Measurements from ENCODE around the gene FGFRL1.

FGFRL1 gene, protein sequence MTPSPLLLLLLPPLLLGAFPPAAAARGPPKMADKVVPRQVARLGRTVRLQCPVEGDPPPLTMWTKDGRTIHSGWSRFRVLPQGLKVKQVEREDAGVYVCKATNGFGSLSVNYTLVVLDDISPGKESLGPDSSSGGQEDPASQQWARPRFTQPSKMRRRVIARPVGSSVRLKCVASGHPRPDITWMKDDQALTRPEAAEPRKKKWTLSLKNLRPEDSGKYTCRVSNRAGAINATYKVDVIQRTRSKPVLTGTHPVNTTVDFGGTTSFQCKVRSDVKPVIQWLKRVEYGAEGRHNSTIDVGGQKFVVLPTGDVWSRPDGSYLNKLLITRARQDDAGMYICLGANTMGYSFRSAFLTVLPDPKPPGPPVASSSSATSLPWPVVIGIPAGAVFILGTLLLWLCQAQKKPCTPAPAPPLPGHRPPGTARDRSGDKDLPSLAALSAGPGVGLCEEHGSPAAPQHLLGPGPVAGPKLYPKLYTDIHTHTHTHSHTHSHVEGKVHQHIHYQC

DNA sequence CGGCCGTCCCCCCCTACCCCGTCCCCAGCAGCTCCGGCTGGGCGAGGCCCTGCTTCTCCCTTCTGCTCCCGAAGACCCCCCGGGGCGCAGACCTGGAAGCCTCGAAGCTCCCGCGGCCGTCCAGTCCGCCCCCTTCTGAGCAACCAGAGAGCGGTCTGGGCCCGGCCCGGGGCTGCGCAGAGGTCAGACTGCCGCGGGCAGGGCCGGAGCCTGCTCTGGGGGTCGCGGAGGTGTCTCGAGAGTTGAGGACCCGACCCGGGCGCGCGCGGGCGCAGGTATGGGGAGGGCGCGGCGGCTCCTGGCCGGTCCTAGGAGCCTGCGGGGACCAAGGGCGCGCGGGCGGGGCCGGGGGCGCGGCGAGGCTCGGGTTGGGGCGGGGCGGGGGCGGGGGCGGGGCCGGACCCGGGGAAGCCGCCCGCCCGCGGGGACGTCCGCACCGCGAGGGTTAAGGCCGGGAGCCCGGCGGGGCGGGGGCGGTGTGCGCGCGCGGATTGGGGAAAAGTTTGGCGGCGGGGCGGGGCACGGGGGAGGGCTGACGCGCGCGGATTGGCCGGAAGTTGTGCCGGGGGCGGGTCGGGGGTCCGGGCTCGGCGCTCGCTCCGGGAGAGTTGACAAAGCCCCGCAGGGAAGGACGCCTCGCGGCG, at the start of gene FGFRL1:
TSS of gene FGFRL1 (plus strand) at position 605 of the 644 bp plus-strand sequence. CDS start 860 bp downstream, outside the sequence.
- DNase-seq (ENCODE audit: low read depth in 3 of 3), result peak; percentile 84 to 96 (median 92)

DNA sequence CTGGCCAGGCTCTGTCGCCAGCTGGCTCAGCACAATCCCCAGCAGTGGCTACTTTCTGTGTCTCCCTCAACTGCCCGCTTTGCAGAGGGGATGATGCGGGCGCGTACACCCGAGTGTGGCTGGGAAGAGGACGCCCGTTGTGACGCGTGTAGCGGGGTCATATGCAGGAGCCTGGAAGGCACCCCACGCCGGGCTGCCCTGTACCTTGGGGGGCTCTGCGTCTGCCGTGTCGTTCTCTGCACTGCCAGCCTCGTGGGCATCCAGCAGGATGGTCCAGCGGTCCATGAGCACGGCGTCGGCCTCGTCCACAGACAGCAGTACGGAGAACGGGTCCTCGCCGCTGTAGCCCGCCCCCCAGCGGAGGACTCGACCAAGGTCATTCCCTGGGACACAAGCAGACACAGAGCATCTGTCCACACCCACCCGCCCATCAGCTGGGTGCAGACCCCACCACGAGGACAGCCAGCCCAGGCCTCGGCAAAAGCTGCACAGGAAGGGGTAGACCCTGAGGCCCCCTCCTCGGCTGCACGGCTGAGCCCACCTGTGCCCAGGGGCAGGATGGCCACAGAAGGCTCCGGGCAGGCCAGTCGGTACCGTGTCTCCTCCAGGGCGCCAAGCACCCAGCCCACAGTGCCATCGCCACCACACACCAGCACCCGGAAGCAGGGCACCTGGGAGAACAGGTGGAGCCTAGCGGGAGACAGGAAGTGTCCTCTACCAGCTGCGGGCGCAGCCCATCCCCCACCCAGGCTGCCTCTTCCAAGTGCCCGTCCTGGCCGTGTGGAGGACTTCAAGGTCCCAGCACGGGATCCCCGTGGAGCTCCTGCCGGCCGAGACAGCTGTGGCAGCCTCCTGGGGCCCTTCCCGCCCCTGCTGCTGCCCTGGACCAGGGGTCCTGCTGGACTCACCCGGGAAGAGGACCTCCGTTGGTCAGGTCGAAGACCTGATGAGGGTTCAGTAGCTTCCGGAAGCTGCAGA, 48.9 kb upstream of the FGFRL1 start:
- no peak for DNase-seq (ENCODE audit: low read depth in 3 of 3)

GRCh38 chr4:963276-964225, 47.9 kb upstream of the FGFRL1 start:
- no peak for DNase-seq (ENCODE audit: low read depth in 3 of 3)

DNA sequence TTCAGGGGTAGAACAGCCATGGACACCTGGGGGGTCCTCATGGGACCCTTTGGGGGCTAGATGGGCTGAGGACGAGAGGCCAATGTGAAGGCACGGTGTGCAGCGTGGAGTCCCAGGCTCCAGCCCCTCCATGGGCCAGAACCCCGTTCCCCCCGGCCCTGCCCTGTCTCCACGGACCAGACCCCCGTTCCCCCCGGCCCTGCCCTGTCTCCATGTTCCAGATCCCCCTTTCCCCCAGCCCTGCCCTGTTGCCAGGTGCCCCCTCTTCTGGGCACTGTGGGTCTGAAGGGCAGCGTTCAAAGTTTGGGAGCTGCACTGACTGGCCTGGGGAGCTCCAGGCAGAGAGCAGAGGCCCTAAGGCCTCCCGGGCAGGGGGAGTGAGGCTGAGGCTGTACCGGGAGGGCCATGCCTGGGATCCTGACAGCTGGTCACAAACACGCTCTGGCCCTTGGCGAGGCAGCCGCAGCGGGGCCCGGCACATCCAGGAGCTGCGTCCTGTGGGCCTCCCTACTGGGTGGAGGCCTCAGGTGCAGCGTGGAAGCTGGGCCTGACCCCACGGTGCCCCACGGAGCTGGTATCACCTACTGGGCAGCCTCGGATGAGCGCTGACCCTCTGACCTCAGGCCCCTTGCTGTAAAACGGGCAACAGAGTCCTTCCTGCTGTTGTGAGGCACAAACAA, 46.9 kb upstream of the FGFRL1 start:
- DNase-seq (ENCODE audit: low read depth in 3 of 3), result no peak

DNA sequence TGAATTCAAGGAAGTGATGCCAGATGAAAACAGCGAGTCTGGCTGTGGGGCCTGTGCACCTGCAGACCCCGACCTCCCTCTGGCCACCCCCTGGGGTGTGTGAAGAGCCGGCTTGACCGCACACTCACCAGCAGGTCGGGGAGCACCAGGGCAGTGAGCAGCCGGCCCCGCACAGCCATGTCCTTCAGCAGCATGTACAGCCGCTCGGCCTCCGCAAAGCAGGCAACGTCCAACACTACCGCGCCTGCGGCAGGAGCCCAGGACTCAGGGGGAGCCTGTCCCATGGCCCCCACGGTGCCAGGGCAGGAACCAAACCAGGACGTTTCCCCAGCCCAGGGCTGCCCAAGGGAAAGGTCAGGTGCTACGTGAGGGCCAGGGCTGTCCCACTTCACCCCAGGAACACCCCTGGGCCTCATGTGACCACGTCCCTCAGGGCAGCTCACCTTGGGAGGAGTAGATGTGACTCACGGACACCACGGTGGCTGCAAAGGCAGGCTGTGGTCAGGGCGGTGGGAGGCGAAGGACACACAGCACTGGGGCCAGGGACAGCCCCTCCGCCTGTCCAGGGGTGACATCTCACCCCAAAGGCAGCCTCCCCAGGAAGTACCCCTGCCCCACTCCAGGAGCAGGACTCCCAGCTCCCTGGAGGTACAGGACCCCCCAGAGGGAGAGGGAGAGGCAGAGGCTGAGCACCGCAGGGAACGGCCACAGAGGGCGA, 46.2 kb upstream of the FGFRL1 start:
- DNase-seq (ENCODE audit: low read depth in 3 of 3), result no peak

DNA sequence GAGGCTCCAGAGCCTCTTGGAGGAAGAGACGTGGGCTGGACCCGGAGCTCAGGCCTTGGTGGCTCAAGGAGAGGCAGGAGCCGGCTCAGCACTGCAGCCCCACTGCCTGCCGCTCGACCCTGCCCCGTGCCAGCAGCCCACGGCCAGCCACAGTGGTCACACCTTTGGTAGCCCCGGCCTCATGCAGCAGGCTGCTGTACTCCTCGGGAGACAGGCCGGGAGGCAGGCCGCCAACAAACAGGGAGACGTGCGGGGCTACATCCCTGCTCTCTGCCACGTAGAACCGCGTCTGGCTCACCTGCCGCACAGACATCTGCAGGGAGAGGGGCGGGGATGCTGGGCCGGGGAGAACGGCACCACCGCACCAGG, 45.7 kb upstream of the FGFRL1 start:
- no peak for DNase-seq (ENCODE audit: low read depth in 3 of 3)

DNA sequence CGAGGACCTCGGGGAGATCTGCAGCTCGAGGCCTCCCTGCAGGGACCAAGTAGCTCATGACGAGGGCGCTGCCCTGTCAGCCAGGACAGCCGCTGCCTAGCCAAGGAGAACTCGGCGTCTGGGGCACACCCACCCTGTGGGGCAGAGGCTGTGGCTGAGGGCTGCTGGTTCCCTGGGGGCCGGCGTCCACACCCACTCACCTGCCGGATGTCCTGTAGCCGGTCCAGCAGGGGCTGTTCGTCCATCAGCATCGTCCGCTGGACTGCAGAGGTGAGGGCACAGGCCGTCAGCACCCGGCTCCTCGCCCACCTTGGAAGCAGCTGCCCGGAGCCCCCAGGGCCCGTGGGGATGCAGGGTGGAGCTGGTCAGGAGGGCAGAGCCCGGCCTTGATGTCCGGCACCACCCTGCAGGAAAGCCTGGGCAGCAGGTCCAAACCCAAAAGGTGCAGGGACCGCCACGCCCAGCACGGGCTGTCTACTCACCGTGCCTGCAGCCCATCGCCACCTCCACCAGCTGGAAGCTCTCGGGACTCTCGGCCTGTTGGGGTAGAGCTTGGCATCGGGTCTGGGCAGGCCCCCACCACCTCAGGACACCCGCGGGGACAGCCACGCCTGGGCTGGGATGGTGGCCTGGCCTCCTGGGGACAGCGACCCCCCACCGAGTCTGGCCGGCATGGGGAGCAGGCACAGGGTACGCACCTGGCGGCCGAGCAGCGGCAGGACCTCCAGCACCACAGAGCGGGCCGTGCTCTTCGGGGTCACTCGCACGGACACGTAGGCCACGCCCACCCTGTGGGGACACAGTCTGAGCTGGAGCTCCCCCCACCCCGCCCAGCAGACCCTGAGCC, 44.9 kb upstream of the FGFRL1 start:
- no peak for DNase-seq (ENCODE audit: low read depth in 3 of 3)

DNA sequence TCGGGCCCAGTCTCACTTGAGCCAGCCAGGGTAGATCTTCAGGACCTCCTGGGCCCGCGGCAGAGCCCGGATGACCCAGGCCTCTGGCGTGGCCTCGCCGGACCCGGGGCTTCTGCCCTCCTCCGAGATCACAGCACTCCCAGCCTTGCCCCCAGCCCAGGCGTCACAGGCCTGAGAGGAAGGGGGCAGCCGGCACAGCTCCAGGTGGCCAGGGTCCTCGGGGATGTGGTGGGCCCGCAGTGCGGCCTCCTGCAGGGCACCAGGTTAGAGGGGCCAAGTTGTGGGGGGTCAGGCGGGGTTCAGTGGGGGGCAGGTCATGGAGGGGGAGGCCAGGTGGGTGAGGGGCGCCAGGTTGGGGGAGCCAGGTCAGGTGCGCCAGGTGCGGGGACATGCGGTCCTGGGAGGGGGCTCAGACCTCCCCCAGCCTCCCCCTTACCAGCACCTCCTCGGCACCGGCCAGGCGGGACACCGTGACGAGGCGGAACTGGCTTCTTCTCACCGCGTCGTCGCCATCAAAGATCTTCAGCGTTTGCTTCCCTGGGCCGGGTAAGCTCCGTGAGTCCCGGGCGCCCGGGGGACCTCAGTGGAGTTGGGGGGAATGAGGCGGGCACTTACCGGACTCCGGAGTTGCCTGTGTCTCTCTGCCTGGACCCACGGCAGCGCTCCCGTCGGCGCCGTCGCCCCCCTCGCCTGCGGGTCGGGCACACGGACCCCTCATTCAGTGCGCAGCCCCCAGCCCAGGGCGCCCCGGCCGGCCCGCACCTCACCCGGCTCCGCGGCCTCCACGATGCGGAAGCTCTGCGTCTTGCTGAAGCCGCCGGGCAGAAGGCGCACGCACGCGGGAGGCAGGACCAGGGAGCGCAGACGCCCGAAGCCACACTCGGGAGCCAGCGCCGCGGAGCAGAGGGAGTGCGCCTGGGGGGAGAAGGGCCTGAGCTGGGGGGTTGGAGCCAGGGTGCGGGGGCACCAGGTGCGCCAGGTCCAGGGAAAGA, 44.0 kb upstream of the FGFRL1 start:
- no peak for DNase-seq (ENCODE audit: low read depth in 3 of 3)

- no peak for DNase-seq (ENCODE audit: low read depth in 3 of 3)
These were observed 43.2 kb upstream of the FGFRL1 start for GRCh38 chr4:968221-968620.

GRCh38 chr4:968621-969394, 42.6 kb upstream of the FGFRL1 start:
- no peak for DNase-seq (ENCODE audit: low read depth in 3 of 3)

GRCh38 chr4:970046-970745, 41.2 kb upstream of the FGFRL1 start:
- DNase-seq (ENCODE audit: low read depth in 3 of 3), result no peak

- DNase-seq (ENCODE audit: low read depth in 3 of 3), result no peak
These were observed 40.4 kb upstream of the FGFRL1 start for GRCh38 chr4:970854-971520.

DNA sequence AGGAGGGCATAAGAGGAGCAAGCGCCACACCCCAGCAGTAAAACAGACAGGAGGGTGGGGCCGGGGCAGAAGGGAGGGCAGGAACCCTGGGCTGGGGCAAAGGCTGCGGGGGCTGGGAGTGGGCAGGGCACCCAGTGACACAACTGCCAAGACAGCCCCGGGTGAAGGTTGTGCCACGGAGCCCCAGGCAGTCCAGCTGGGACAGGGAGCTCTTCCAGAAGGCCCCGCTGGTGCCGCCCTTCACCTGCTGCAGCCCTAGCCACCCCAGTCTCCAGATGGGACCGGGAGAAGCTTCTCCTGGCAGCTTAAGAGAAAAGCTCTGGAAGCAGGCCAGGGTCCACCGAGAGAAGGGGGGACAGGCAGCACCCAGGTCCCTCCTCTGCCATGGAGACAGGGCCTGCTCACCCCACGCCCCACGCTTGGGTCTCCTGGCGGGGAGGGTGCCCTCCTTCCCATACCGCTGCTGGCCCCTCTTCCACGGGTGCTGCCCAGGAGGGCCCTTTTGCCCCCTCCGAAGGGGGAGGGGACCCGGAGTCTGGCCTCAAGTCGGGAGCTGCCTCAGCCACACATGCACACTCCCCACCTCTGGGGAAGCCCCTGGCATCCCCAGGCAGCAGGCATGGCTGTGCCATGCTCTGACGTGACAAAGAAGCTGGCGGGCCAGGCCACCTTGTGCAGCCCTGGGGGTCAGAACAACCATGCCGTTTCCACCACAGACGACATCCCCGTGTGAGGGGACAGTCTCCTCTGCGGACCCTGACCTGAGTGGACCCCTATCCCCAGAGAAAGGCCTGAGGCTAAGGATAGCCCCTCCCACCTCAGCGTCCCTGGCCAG, 39.5 kb upstream of the FGFRL1 start:
- no peak for DNase-seq (ENCODE audit: low read depth in 3 of 3)

GRCh38 chr4:972651-973424, 38.6 kb upstream of the FGFRL1 start:
- DNase-seq (ENCODE audit: low read depth in 3 of 3), result peak; percentile 46 to 72 (median 68)
